ENCODE measurements around the gene LRRC74A.

The LRRC74A gene

GRCh38 chr14:76808990-76809389, 17.2 kb upstream of the LRRC74A start:
- Histone ChIP-seq H3K9me3 (ENCODE audit: control insufficient read depth in 2 of 2, low read length in 2 of 2) (no peaks in the 10 kb centered on the region), H3K9ac (ENCODE audit: low read depth in 1 of 2, low read length in 2 of 2) (no peak overlapping the region), H3K27me3 (ENCODE audit: control insufficient read depth in 2 of 2, insufficient read depth in 2 of 2, low read length in 2 of 2) (no peaks in the 10 kb centered on the region), H3K36me3 (ENCODE audit: control insufficient read depth in 2 of 2, insufficient read depth in 2 of 2, low read length in 2 of 2) (peaks cover 22 to 38% of the 10 kb centered on the region in 2 donors), H3K27ac (ENCODE audit: low read depth in 2 of 2, low read length in 2 of 2) (no peak overlapping the region), H3K4me3 (ENCODE audit: low read length in 2 of 2) (no peak overlapping the region), H3K4me1 (ENCODE audit: control insufficient read depth in 2 of 2, insufficient read depth in 2 of 2, low read length in 2 of 2) (peaks cover 6 to 17% of the 10 kb centered on the region in 2 donors)

GRCh38 chr14:76810525-76810924, 15.7 kb upstream of the LRRC74A start:
- Histone ChIP-seq H3K4me1 (ENCODE audit: control insufficient read depth in 2 of 2, insufficient read depth in 2 of 2, low read length in 2 of 2) (peaks cover 6 to 17% of the 10 kb centered on the region in 2 donors), H3K27ac (ENCODE audit: low read depth in 2 of 2, low read length in 2 of 2) (no peak overlapping the region), H3K9me3 (ENCODE audit: control insufficient read depth in 2 of 2, low read length in 2 of 2) (no peaks in the 10 kb centered on the region), H3K27me3 (ENCODE audit: control insufficient read depth in 2 of 2, insufficient read depth in 2 of 2, low read length in 2 of 2) (no peaks in the 10 kb centered on the region), H3K36me3 (ENCODE audit: control insufficient read depth in 2 of 2, insufficient read depth in 2 of 2, low read length in 2 of 2) (peaks cover 16 to 32% of the 10 kb centered on the region in 2 donors), H3K4me3 (ENCODE audit: low read length in 2 of 2) (peak overlapping the region; percentile 38 to 75), H3K9ac (ENCODE audit: low read depth in 1 of 2, low read length in 2 of 2) (peak overlapping the region in 1 of 2 donors; percentile 52)

- Histone ChIP-seq H3K4me3 (ENCODE audit: low read length in 2 of 2) (peak overlapping the region; percentile 38 to 75), H3K27me3 (ENCODE audit: control insufficient read depth in 2 of 2, insufficient read depth in 2 of 2, low read length in 2 of 2) (no peaks in the 10 kb centered on the region), H3K27ac (ENCODE audit: low read depth in 2 of 2, low read length in 2 of 2) (peak overlapping the region in 1 of 2 donors; percentile 13), H3K9me3 (ENCODE audit: control insufficient read depth in 2 of 2, low read length in 2 of 2) (no peaks in the 10 kb centered on the region), H3K9ac (ENCODE audit: low read depth in 1 of 2, low read length in 2 of 2) (peak overlapping the region in 1 of 2 donors; percentile 52), H3K4me1 (ENCODE audit: control insufficient read depth in 2 of 2, insufficient read depth in 2 of 2, low read length in 2 of 2) (peaks cover 6 to 17% of the 10 kb centered on the region in 2 donors), H3K36me3 (ENCODE audit: control insufficient read depth in 2 of 2, insufficient read depth in 2 of 2, low read length in 2 of 2) (peaks cover 16 to 29% of the 10 kb centered on the region in 2 donors)
Measured at GRCh38 chr14:76810953-76811400, 15.2 kb upstream of the LRRC74A start.

- peak overlapping the region in 1 of 2 donors; percentile 82 for H3K27ac ChIP-seq (ENCODE audit: low read depth in 2 of 2, low read length in 2 of 2)
- no peaks in the 10 kb centered on the region for H3K9me3 ChIP-seq (ENCODE audit: control insufficient read depth in 2 of 2, low read length in 2 of 2)
- H3K4me3 ChIP-seq (ENCODE audit: low read length in 2 of 2), result peak overlapping the region; percentile 75 to 86
- peaks cover 12 to 24% of the 10 kb centered on the region in 2 donors for H3K36me3 ChIP-seq (ENCODE audit: control insufficient read depth in 2 of 2, insufficient read depth in 2 of 2, low read length in 2 of 2)
- peaks cover 11 to 17% of the 10 kb centered on the region in 2 donors for H3K4me1 ChIP-seq (ENCODE audit: control insufficient read depth in 2 of 2, insufficient read depth in 2 of 2, low read length in 2 of 2)
- H3K9ac ChIP-seq (ENCODE audit: low read depth in 1 of 2, low read length in 2 of 2), result peak overlapping the region; percentile 78 to 83
- H3K27me3 ChIP-seq (ENCODE audit: control insufficient read depth in 2 of 2, insufficient read depth in 2 of 2, low read length in 2 of 2), result no peaks in the 10 kb centered on the region
Measured at GRCh38 chr14:76811561-76811960, 14.6 kb upstream of the LRRC74A start.

- peak overlapping the region; percentile 75 to 86 for H3K4me3 ChIP-seq (ENCODE audit: low read length in 2 of 2)
- peak overlapping the region; percentile 78 to 83 for H3K9ac ChIP-seq (ENCODE audit: low read depth in 1 of 2, low read length in 2 of 2)
- H3K4me1 ChIP-seq (ENCODE audit: control insufficient read depth in 2 of 2, insufficient read depth in 2 of 2, low read length in 2 of 2), result peaks cover 11 to 17% of the 10 kb centered on the region in 2 donors
- peak overlapping the region; percentile 82 to 83 for H3K27ac ChIP-seq (ENCODE audit: low read depth in 2 of 2, low read length in 2 of 2)
- H3K36me3 ChIP-seq (ENCODE audit: control insufficient read depth in 2 of 2, insufficient read depth in 2 of 2, low read length in 2 of 2), result peaks cover 7 to 19% of the 10 kb centered on the region in 2 donors
- H3K27me3 ChIP-seq (ENCODE audit: control insufficient read depth in 2 of 2, insufficient read depth in 2 of 2, low read length in 2 of 2), result no peaks in the 10 kb centered on the region
- H3K9me3 ChIP-seq (ENCODE audit: control insufficient read depth in 2 of 2, low read length in 2 of 2), result no peaks in the 10 kb centered on the region
Measured at GRCh38 chr14:76812093-76812421, 14.2 kb upstream of the LRRC74A start.

GRCh38 chr14:76812422-76813383, 13.5 kb upstream of the LRRC74A start, which contains the start of gene ANGEL1:
Gene ANGEL1 (minus strand): TSS chr14:76812882. CDS start chr14:76812827, 55 bp downstream.
- peak within 1 kb of the TSS; percentile 82 to 83 for H3K27ac ChIP-seq (ENCODE audit: low read depth in 2 of 2, low read length in 2 of 2)
- peak within 1 kb of the TSS; percentile 75 to 86 for H3K4me3 ChIP-seq (ENCODE audit: low read length in 2 of 2)
- H3K9ac ChIP-seq (ENCODE audit: low read depth in 1 of 2, low read length in 2 of 2), result peak within 1 kb of the TSS; percentile 78 to 83
- H3K4me1 ChIP-seq (ENCODE audit: control insufficient read depth in 2 of 2, insufficient read depth in 2 of 2, low read length in 2 of 2), result peaks cover 11 to 17% of the 10 kb centered on the region in 2 donors
- peaks cover 4 to 13% of the 10 kb centered on the region in 2 donors for H3K36me3 ChIP-seq (ENCODE audit: control insufficient read depth in 2 of 2, insufficient read depth in 2 of 2, low read length in 2 of 2)
- H3K27me3 ChIP-seq (ENCODE audit: control insufficient read depth in 2 of 2, insufficient read depth in 2 of 2, low read length in 2 of 2), result no peaks in the 10 kb centered on the region
- H3K9me3 ChIP-seq (ENCODE audit: control insufficient read depth in 2 of 2, low read length in 2 of 2), result no peaks in the 10 kb centered on the region

- H3K9ac ChIP-seq (ENCODE audit: low read depth in 1 of 2, low read length in 2 of 2), result no peak overlapping the region
- no peaks in the 10 kb centered on the region for H3K27me3 ChIP-seq (ENCODE audit: control insufficient read depth in 2 of 2, insufficient read depth in 2 of 2, low read length in 2 of 2)
- no peak overlapping the region for H3K27ac ChIP-seq (ENCODE audit: low read depth in 2 of 2, low read length in 2 of 2)
- H3K9me3 ChIP-seq (ENCODE audit: control insufficient read depth in 2 of 2, low read length in 2 of 2), result no peaks in the 10 kb centered on the region
- H3K36me3 ChIP-seq (ENCODE audit: control insufficient read depth in 2 of 2, insufficient read depth in 2 of 2, low read length in 2 of 2), result no peaks in the 10 kb centered on the region
- H3K4me3 ChIP-seq (ENCODE audit: low read length in 2 of 2), result no peak overlapping the region
- H3K4me1 ChIP-seq (ENCODE audit: control insufficient read depth in 2 of 2, insufficient read depth in 2 of 2, low read length in 2 of 2), result peaks cover 11 to 17% of the 10 kb centered on the region in 2 donors
Measured at GRCh38 chr14:76814726-76815645, 11.2 kb upstream of the LRRC74A start.

- Histone ChIP-seq H3K36me3 (ENCODE audit: control insufficient read depth in 2 of 2, insufficient read depth in 2 of 2, low read length in 2 of 2) (no peaks in the 10 kb centered on the region), H3K4me3 (ENCODE audit: low read length in 2 of 2) (no peak overlapping the region), H3K27ac (ENCODE audit: low read depth in 2 of 2, low read length in 2 of 2) (no peak overlapping the region), H3K27me3 (ENCODE audit: control insufficient read depth in 2 of 2, insufficient read depth in 2 of 2, low read length in 2 of 2) (no peaks in the 10 kb centered on the region), H3K9ac (ENCODE audit: low read depth in 1 of 2, low read length in 2 of 2) (no peak overlapping the region), H3K4me1 (ENCODE audit: control insufficient read depth in 2 of 2, insufficient read depth in 2 of 2, low read length in 2 of 2) (peaks cover 0 to 5% of the 10 kb centered on the region in 2 donors), H3K9me3 (ENCODE audit: control insufficient read depth in 2 of 2, low read length in 2 of 2) (no peaks in the 10 kb centered on the region)
Measured at GRCh38 chr14:76820700-76821099, 5.5 kb upstream of the LRRC74A start.

- H3K4me1 ChIP-seq (ENCODE audit: control insufficient read depth in 2 of 2, insufficient read depth in 2 of 2, low read length in 2 of 2), result no peaks in the 10 kb centered on the region
- no peak overlapping the region for H3K9ac ChIP-seq (ENCODE audit: low read depth in 1 of 2, low read length in 2 of 2)
- H3K4me3 ChIP-seq (ENCODE audit: low read length in 2 of 2), result peak overlapping the region in 1 of 2 donors; percentile 47
- H3K9me3 ChIP-seq (ENCODE audit: control insufficient read depth in 2 of 2, low read length in 2 of 2), result no peaks in the 10 kb centered on the region
- no peaks in the 10 kb centered on the region for H3K36me3 ChIP-seq (ENCODE audit: control insufficient read depth in 2 of 2, insufficient read depth in 2 of 2, low read length in 2 of 2)
- no peak overlapping the region for H3K27ac ChIP-seq (ENCODE audit: low read depth in 2 of 2, low read length in 2 of 2)
- no peaks in the 10 kb centered on the region for H3K27me3 ChIP-seq (ENCODE audit: control insufficient read depth in 2 of 2, insufficient read depth in 2 of 2, low read length in 2 of 2)
Measured at GRCh38 chr14:76827696-76828296, 1.6 kb downstream of the LRRC74A start.
